Erythroblast (primary cell): ENCODE measurements around the gene USP12.

Experiments
- GATA1 ChIP-seq: IDR thresholded peaks from 2 replicates; pipeline ENCODE4 v1.6.1; 2011; ENCODE audit warnings: low read depth, mild to moderate bottlenecking, control low read depth, low read length, moderate library complexity
- POLR2A ChIP-seq: IDR thresholded peaks from 2 replicates; pipeline ENCODE4 v1.6.1; 2011; ENCODE audit warnings: mild to moderate bottlenecking, low read length

- TF ChIP-seq POLR2A (no peak), GATA1 (no peak)
Observed at GRCh38 chr13:27112006-27112405, 59.6 kb downstream of the USP12 start.
